Measurements from ENCODE around the gene RAB2B.
"Not testable (repeated sequence)": the region's sequence is repeated elsewhere in the genome, so short reads cannot be mapped to it uniquely, and the experiment has no call there.

RAB2B gene

GRCh38 chr14:21454843-21455544 lies 21.8 kb downstream of the RAB2B start:
- no peak for TF ChIP-seq CTCF (IDR thresholded peaks at IDR 0.05; ENCODE audit: insufficient read depth, low read depth, low read length, missing control alignments)
- no peak for DNase-seq (ENCODE audit: low read depth)
- peak overlapping the region; percentile 83 for H3K4me3 ChIP-seq (ENCODE audit: low read length)

- no peak overlapping the region for H3K4me3 ChIP-seq (ENCODE audit: low read length)
- DNase-seq (ENCODE audit: low read depth): no peak
- no peak for TF ChIP-seq CTCF (IDR thresholded peaks at IDR 0.05; ENCODE audit: insufficient read depth, low read depth, low read length, missing control alignments)
Measured at GRCh38 chr14:21449899-21450216, 26.9 kb downstream of the RAB2B start.

- not testable (repeated sequence) for DNase-seq (ENCODE audit: low read depth); H3K4me3 ChIP-seq (ENCODE audit: low read length)
Measured at GRCh38 chr14:21442657-21443056, 34.1 kb downstream of the RAB2B start.

GRCh38 chr14:21440859-21441258 lies 35.9 kb downstream of the RAB2B start:
- no peak overlapping the region for H3K4me3 ChIP-seq (ENCODE audit: low read length)
- DNase-seq (ENCODE audit: low read depth): no peak
- no peak for TF ChIP-seq CTCF (IDR thresholded peaks at IDR 0.05; ENCODE audit: insufficient read depth, low read depth, low read length, missing control alignments)

GRCh38 chr14:21437063-21437901 lies 39.5 kb downstream of the RAB2B start:
- peak; percentile 99 for DNase-seq (ENCODE audit: low read depth)
- peak overlapping the region; percentile 79 for H3K4me3 ChIP-seq (ENCODE audit: low read length)
- TF ChIP-seq CTCF (IDR thresholded peaks at IDR 0.05; ENCODE audit: insufficient read depth, low read depth, low read length, missing control alignments): no peak

- H3K4me3 ChIP-seq (ENCODE audit: low read length): peak overlapping the region; percentile 79
- DNase-seq (ENCODE audit: low read depth): no peak
- TF ChIP-seq CTCF (IDR thresholded peaks at IDR 0.05; ENCODE audit: insufficient read depth, low read depth, low read length, missing control alignments): no peak
Measured at GRCh38 chr14:21436567-21437062, 40.1 kb downstream of the RAB2B start.

- TF ChIP-seq CTCF (IDR thresholded peaks at IDR 0.05; ENCODE audit: insufficient read depth, low read depth, low read length, missing control alignments): no peak
- no peak for DNase-seq (ENCODE audit: low read depth)
- no peak overlapping the region for H3K4me3 ChIP-seq (ENCODE audit: low read length)
Measured at GRCh38 chr14:21431126-21431525, 45.6 kb downstream of the RAB2B start.

All from epithelial cell of esophagus (primary cell).